Right lobe of liver (tissue), 6 donors: ENCODE data around the gene SLC4A4. TPM values are rescaled to one million over a fixed set of nuclear protein-coding genes. Genes with fewer than 3 reads are reported as not detected.

Experiments used
- ATAC-seq, 4 donors: fragments of 200-7000 bp; cut with Tn5 transposase; one replicate each; pipeline ENCODE4 v1.9.1; 2020; ENCODE audit warnings: mild to moderate bottlenecking in 4 of 4, moderate library complexity in 4 of 4
- DNase-seq, 3 donors: peaks; one replicate each; pipeline ENCODE4 v3.0.0-alpha.2; 2020
- H3K27ac ChIP-seq, 3 donors: fragments of 200-600 bp; one replicate each; pipeline ENCODE4 v1.8.0; 2022
- H3K27me3 ChIP-seq, 2 donors: fragments of 200-600 bp; one replicate each; pipeline ENCODE4 v1.8.0; 2022
- H3K36me3 ChIP-seq, 4 donors: fragments of 200-600 bp; sonication (generic) in 1 of 4; one replicate each; pipeline versions ENCODE4 v1.5.1 to v1.8.0; 2017 to 2022; ENCODE audit warnings: control low read depth in 1 of 4
- H3K4me1 ChIP-seq, 4 donors: fragments of 200-600 bp; sonication (generic) in 1 of 4; one replicate each; pipeline versions ENCODE4 v1.5.1 to v1.8.0; 2017 to 2022; ENCODE audit warnings: control low read depth in 1 of 4
- H3K4me3 ChIP-seq, 3 donors: fragments of 200-600 bp; one replicate each; pipeline ENCODE4 v1.8.0; 2022
- H3K9me3 ChIP-seq, 4 donors: fragments of 200-600 bp; sonication (generic) in 1 of 4; one replicate each; pipeline versions ENCODE4 v1.5.1 to v1.8.0; 2017 to 2022; ENCODE audit warnings: control low read depth in 1 of 4
- POLR2A ChIP-seq: fragments of 450-650 bp; IDR thresholded peaks from one replicate; pipeline ENCODE4 v1.6.1; 2017; ENCODE audit warnings: antibody characterized with exemption, mild to moderate bottlenecking
- WGBS: methylation state at CpG from one replicate; pipeline ENCODE4 v1.1.6; 2018; ENCODE audit warnings: low coverage, low lambda C conversion rate; ENCODE audit not compliant: insufficient coverage; ENCODE audit errors: missing lambda C conversion rate; 5-methylcytosine and 5-hydroxymethylcytosine counted together
- intact Hi-C, 2 donors: fragments of 100-400 bp; cut with DNase I; formaldehyde crosslinking; loops; one replicate each; pipeline versions ENCODE4 v1.11.2 to v1.14.1; 2022
- total RNA-seq, 6 experiments: library from RNA; depleted of rRNA in 2 of 6; stranded (reverse); fragments of >200 nt in 2 of 6; fragmentation: NEBNext Ultra II Directional in 3 of 6; extraction: Animal tissue kit (Norgen Biotek cat#: 25700) in 3 of 6; gene quantifications; one replicate each; pipeline versions ENCODE4 v1.1.0 to v1.2.4, GENCODE V29; 2016 to 2023
- TF ChIP-seq, protein P1 (sequence below), 4 donors: fragments of 200-600 bp in 3 of 4; fragments of 450-650 bp in 1 of 4; IDR thresholded peaks; one replicate each; pipeline versions ENCODE4 v1.5.1 to v1.8.0; 2016 to 2022; ENCODE audit warnings: antibody characterized with exemption in 4 of 4, mild to moderate bottlenecking in 2 of 4
- donor health status: DM: no; HTN: yes; CAD: no.
- donor health status: DM: no; HTN: no; CAD: no.
- donor health status: DM: no; HTN: no; CAD: no.
- donor health status: DM: no; HTN: yes; CAD: no.
- donor health status: DM: no; HTN: yes; CAD: no.

SLC4A4 gene
- total RNA-seq, 6 experiments from 2014 or later = 16.5 to 28.7 (median 24.4) TPM

DNA sequence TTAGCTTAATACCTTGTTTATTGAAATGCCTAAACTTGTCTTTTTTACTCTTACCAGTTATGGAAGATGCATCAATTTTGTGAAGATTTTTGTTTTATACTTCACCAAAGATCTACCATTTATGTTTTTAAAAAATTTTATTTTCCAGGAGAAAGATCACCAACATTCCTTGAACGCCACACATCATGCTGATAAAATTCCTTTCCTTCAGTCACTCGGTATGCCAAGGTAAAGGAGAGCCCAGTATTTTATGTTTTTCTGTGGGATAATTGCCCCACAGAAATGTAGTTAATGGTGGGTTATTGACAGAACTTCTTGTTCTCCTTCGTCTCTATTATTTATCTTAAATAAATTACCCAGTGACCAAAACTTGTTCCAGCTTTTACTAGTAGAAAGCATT, 228.0 kb downstream of the SLC4A4 start:
- Histone ChIP-seq H3K27me3 (no peaks in the 10 kb centered on the region), H3K4me1 (no peaks in the 10 kb centered on the region), H3K9me3 (no peaks in the 10 kb centered on the region), H3K27ac (no peak overlapping the region), H3K36me3 (peaks cover 0 to 4% (median 0%) of the 10 kb centered on the region in 4 donors), H3K4me3 (no peak overlapping the region)
- DNase-seq (no peak), ATAC-seq (no peak)
- TF ChIP-seq, protein P1, sequence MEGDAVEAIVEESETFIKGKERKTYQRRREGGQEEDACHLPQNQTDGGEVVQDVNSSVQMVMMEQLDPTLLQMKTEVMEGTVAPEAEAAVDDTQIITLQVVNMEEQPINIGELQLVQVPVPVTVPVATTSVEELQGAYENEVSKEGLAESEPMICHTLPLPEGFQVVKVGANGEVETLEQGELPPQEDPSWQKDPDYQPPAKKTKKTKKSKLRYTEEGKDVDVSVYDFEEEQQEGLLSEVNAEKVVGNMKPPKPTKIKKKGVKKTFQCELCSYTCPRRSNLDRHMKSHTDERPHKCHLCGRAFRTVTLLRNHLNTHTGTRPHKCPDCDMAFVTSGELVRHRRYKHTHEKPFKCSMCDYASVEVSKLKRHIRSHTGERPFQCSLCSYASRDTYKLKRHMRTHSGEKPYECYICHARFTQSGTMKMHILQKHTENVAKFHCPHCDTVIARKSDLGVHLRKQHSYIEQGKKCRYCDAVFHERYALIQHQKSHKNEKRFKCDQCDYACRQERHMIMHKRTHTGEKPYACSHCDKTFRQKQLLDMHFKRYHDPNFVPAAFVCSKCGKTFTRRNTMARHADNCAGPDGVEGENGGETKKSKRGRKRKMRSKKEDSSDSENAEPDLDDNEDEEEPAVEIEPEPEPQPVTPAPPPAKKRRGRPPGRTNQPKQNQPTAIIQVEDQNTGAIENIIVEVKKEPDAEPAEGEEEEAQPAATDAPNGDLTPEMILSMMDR (IDR thresholded peaks at IDR 0.05) = no peak
- no peak for TF ChIP-seq POLR2A
- WGBS = 78% methylated on average over 3 of the region's 3 CpGs
- intact Hi-C loops = no loop called here

DNA sequence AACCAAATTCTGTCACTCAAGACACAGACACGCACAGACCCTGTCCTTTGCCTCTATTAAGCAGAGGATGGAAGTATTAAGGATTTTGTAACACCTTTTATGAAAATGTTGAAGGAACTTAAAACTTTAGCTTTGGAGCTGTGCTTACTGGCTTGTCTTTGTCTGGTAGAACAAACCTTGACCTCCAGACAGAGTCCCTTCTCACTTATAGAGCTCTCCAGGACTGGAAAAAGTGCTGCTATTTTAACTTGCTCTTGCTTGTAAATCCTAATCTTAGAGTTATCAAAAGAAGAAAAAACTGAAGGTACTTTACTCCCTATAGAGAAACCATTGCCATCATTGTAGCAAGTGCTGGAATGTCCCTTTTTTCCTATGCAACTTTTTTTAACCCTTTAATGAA, 229.3 kb downstream of the SLC4A4 start:
- H3K4me1 ChIP-seq = no peaks in the 10 kb centered on the region
- DNase-seq (no peak), ATAC-seq (no peak)
- no peaks in the 10 kb centered on the region for H3K27me3 ChIP-seq
- H3K4me3 ChIP-seq = no peak overlapping the region
- 0% methylated on average over 1 of the region's 1 CpG for WGBS
- no peaks in the 10 kb centered on the region for H3K9me3 ChIP-seq
- intact Hi-C loops = no loop called here
- no peak for TF ChIP-seq POLR2A
- TF ChIP-seq, protein P1 (IDR thresholded peaks at IDR 0.05) = no peak
- peaks cover 0 to 4% (median 0%) of the 10 kb centered on the region in 4 donors for H3K36me3 ChIP-seq
- H3K27ac ChIP-seq = no peak overlapping the region

DNA sequence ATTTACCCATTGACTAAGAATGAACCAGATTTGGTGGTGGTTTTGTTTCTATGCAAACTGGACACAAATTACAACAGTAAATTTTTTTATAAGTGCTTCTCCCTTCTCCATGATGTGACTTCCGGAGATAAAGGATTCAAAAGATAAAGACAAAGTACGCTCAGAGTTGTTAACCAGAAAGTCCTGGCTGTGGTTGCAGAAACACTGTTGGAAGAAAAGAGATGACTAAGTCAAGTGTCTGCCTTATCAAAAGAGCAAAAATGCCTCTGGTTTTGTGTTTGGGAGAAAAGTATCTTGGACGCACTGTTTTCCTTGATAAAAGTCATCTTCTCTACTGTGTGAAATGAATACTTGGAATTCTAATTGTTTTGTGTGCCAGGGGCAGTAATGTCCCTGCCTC, 231.7 kb downstream of the SLC4A4 start:
- Histone ChIP-seq H3K4me3 (no peak overlapping the region), H3K27ac (no peak overlapping the region), H3K36me3 (peaks cover 0 to 4% (median 0%) of the 10 kb centered on the region in 4 donors), H3K4me1 (no peaks in the 10 kb centered on the region), H3K27me3 (no peaks in the 10 kb centered on the region), H3K9me3 (no peaks in the 10 kb centered on the region)
- TF ChIP-seq, protein P1 (IDR thresholded peaks at IDR 0.05) = no peak
- TF ChIP-seq POLR2A = no peak
- 61% methylated on average over 3 of the region's 3 CpGs for WGBS
- no peak for DNase-seq
- intact Hi-C loops = no loop called here
- ATAC-seq = no peak

DNA sequence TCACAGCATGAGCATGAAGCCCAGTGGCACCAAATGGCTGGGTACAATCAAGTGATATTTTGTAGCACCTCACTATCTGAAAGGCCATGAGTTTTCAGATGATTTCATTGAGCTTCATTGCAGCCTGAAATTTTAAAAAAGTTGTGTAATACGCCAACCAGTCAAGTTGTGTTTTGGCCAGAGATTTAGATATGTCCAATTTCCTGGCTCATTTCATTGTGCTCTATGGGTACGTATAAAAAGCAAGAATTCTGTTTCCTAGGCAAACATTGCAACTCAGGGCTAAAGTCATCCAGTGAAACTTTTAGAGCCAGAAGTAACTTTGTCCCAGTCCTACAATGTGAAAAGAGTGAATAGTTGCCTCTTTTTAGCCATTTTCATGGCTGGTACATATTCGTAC, 232.5 kb downstream of the SLC4A4 start:
- intact Hi-C loops = no loop called here
- TF ChIP-seq, protein P1 (IDR thresholded peaks at IDR 0.05) = no peak
- TF ChIP-seq POLR2A = no peak
- H3K9me3 ChIP-seq = no peaks in the 10 kb centered on the region
- no peaks in the 10 kb centered on the region for H3K4me1 ChIP-seq
- peaks cover 0 to 4% (median 0%) of the 10 kb centered on the region in 4 donors for H3K36me3 ChIP-seq
- no peak overlapping the region for H3K4me3 ChIP-seq
- no peak for DNase-seq
- ATAC-seq = no peak
- no peak overlapping the region for H3K27ac ChIP-seq
- 76% methylated on average over 3 of the region's 3 CpGs for WGBS
- H3K27me3 ChIP-seq = no peaks in the 10 kb centered on the region

DNA sequence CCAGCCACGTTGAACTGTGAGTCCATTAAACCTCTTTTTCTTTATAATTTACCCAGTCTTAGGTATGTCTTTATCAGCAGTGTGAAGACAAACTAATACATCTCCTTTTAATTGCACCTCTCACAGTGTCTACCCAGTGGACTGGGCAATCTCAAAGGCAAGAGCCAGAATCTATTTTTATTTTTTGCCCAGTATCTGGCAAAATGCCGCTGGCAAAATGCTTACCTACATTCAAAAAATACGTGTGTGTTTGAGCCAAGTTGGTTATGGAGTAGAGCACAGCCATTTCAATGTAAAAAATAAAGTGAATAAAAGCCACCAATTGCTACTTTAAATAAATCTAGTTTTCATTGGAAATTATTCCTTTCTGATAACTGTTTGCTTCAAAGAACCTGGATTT, 245.2 kb downstream of the SLC4A4 start:
- Histone ChIP-seq H3K4me1 (peaks cover 0 to 8% (median 0%) of the 10 kb centered on the region in 4 donors), H3K36me3 (no peaks in the 10 kb centered on the region), H3K9me3 (no peaks in the 10 kb centered on the region), H3K27me3 (no peaks in the 10 kb centered on the region), H3K4me3 (no peak overlapping the region), H3K27ac (no peak overlapping the region)
- WGBS = 54% methylated on average over 3 of the region's 3 CpGs
- DNase-seq (no peak), ATAC-seq (no peak)
- intact Hi-C loops = no loop called here
- TF ChIP-seq, protein P1 (IDR thresholded peaks at IDR 0.05) = no peak
- no peak for TF ChIP-seq POLR2A
